OCI-LY7 (cell line): Measurements from ENCODE around the gene DUSP2.

ENCODE experiments used
- EZH2phosphoT487 ChIP-seq: fragments of 200-600 bp; sonication (generic); IDR thresholded peaks from 2 replicates; pipeline ENCODE4 v1.6.1; 2018; ENCODE audit warnings: low read depth, borderline replicate concordance, mild to moderate bottlenecking, mixed run types, antibody characterized with exemption, low read length, moderate library complexity, mixed read lengths
- TF ChIP-seq, protein P1 (sequence below): fragments of 200-600 bp; sonication (generic); conservative IDR thresholded peaks from 2 replicates; pipeline ENCODE4 v1.5.1; 2014; ENCODE audit warnings: mild to moderate bottlenecking, antibody characterized with exemption, low read length, moderate library complexity, mixed read lengths

DNA sequence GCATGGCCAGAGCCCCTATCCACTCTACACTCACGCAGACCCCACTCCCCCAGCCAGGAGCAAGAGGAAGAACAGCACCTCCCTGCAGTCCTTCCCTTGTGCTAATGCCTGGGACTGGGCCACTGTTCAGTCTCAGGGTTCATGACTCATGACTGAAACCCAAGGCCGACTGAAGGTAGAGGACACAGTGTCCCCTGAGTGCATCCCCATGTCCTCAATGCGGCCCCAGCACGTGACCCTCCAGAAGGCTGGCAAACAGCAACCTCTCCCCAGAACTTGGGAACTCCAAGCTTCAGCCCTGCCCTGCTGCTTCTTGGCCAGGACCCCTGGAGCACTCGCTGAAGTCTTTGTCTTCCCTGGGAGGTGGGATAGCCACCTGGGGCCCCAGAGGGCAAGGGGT is 22.8 kb downstream of the DUSP2 start:
- TF ChIP-seq, protein P1, sequence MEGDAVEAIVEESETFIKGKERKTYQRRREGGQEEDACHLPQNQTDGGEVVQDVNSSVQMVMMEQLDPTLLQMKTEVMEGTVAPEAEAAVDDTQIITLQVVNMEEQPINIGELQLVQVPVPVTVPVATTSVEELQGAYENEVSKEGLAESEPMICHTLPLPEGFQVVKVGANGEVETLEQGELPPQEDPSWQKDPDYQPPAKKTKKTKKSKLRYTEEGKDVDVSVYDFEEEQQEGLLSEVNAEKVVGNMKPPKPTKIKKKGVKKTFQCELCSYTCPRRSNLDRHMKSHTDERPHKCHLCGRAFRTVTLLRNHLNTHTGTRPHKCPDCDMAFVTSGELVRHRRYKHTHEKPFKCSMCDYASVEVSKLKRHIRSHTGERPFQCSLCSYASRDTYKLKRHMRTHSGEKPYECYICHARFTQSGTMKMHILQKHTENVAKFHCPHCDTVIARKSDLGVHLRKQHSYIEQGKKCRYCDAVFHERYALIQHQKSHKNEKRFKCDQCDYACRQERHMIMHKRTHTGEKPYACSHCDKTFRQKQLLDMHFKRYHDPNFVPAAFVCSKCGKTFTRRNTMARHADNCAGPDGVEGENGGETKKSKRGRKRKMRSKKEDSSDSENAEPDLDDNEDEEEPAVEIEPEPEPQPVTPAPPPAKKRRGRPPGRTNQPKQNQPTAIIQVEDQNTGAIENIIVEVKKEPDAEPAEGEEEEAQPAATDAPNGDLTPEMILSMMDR: no peak
- no peak for TF ChIP-seq EZH2phosphoT487
